DND-41 (cell line): Measurements from ENCODE around the gene LAMA4.

Source experiments
- EZH2 ChIP-seq: IDR thresholded peaks from 3 replicates; pipeline ENCODE4 v1.6.1; 2012; ENCODE audit warnings: borderline replicate concordance, low read depth, mild to moderate bottlenecking, moderate library complexity, low read length, inconsistent platforms; ENCODE audit not compliant: severe bottlenecking
- TF ChIP-seq, protein P1 (sequence below): IDR thresholded peaks from 2 replicates; pipeline ENCODE4 v1.5.1; 2012; ENCODE audit warnings: borderline replicate concordance, low read length, moderate library complexity, mild to moderate bottlenecking; ENCODE audit not compliant: poor library complexity, severe bottlenecking; ENCODE audit errors: extremely low read depth

- TF ChIP-seq, protein P1, sequence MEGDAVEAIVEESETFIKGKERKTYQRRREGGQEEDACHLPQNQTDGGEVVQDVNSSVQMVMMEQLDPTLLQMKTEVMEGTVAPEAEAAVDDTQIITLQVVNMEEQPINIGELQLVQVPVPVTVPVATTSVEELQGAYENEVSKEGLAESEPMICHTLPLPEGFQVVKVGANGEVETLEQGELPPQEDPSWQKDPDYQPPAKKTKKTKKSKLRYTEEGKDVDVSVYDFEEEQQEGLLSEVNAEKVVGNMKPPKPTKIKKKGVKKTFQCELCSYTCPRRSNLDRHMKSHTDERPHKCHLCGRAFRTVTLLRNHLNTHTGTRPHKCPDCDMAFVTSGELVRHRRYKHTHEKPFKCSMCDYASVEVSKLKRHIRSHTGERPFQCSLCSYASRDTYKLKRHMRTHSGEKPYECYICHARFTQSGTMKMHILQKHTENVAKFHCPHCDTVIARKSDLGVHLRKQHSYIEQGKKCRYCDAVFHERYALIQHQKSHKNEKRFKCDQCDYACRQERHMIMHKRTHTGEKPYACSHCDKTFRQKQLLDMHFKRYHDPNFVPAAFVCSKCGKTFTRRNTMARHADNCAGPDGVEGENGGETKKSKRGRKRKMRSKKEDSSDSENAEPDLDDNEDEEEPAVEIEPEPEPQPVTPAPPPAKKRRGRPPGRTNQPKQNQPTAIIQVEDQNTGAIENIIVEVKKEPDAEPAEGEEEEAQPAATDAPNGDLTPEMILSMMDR = no peak
- TF ChIP-seq EZH2 = no peak
Measured at GRCh38 chr6:112258642-112259336, 4.4 kb upstream of the LAMA4 start.
